GM21390 (cell line): ENCODE measurements around the gene IL24.
"Not testable (repeated sequence)": the region's sequence is repeated elsewhere in the genome, so short reads cannot be mapped to it uniquely, and the experiment has no call there.

Source experiments
- ATAC-seq: cut with Tn5 transposase; IDR thresholded peaks from one replicate; pipeline ENCODE4 v1.9.1; 2021; ENCODE audit not compliant: unreplicated experiment

The IL24 gene

DNA sequence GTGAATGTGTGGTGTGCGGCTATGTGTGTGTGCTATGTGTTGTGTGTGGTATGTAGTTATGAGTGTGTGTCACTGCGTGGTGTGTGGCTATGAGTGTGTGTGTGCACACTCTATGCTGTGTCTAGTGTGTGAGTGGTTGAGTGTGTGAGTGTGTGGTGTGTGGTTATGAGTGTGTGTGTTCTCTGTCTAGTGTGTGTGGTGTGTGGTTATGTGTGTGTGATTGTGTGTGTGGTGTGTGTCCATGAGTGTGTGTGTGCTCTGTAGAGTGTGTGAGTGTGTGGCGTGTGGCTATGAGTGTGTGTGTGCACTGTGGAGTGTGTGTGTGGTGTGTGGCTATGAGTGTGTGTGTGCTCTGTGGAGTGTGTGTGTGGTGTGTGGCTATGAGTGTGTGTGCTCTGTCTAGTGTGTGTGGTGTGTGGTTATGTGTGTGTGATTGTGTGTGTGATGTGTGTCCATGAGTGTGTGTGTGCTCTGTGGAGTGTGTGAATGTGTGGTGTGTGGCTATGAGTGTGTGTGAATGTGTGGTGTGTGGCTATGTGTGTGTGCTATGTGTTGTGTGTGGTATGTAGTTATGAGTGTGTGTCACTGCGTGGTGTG lies 26.8 kb downstream of the IL24 start:
- not testable (repeated sequence) for ATAC-seq

DNA sequence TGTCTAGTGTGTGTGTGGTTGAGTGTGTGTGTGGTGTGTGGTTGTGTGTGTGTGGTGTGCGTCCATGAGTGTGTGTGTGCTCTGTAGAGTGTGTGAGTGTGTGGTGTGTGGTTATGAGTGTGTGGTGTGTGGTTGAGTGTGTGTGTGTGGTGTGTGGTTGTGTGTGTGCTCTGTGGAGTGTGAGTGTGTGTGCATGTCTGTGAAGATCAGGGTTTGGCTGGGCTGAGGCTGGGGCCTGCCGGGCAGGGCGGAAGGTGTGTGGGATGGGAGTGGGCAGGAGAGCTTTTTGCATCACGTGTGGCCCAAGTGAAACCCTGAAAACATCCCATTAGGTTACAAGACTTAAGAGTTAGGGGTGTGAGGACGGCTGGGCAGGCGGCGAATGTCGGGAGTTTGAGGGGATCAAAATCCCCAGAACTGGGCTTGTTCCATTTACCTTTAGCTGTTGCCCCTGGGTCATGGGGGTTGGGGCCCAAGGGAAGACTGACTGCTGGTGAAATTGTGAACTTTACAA lies 27.4 kb downstream of the IL24 start:
- ATAC-seq = peak; percentile 16

DNA sequence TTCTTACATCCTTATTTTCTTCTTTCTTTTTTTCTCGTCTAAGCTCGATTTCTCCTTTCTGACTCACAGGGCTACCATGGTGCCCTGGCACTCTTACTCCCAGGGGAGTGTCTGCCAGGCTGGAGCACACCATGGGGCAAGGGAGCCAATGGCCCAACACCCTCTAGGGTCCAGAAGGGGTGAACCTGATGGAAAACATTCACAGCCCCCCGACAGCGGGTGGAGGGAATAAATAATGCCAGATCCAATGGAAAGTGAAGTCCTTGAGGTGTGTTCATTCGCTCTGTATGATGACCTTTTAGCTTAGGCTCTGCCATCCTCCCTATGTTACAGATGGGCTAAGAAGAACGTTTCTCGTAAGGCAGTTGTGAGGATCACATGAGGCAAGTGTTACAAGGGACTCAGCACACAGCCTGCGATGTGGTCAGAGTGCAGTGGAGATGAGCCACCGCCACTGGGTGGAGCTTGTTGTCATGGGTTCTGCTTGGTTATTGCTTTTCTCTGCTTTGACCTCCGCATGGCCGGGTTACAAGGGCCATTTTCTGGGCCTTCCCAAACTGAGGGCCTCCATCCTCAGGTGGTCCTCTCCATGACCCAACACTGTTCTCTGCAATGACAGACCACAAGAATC lies 28.0 kb downstream of the IL24 start:
- peak; percentile 50 for ATAC-seq

DNA sequence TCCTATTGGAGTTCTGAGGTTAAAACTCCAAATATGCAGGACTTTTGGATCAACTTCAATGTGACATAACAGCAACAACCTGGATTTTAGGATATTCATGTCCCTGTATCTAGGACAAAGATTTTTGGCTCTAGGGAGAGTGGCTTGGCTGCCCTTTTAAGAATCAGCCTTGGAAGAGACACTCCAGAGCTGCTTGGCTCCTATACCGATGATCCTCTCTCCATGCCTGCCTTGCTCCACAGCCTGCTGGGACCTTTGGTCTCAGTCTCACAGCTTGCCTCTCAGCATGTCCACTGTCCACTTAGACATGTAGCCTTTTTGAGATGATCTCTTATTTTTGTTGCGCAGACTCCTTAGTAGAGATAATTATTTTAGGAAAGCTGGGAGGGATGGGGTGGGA lies 29.0 kb downstream of the IL24 start:
- ATAC-seq = no peak

DNA sequence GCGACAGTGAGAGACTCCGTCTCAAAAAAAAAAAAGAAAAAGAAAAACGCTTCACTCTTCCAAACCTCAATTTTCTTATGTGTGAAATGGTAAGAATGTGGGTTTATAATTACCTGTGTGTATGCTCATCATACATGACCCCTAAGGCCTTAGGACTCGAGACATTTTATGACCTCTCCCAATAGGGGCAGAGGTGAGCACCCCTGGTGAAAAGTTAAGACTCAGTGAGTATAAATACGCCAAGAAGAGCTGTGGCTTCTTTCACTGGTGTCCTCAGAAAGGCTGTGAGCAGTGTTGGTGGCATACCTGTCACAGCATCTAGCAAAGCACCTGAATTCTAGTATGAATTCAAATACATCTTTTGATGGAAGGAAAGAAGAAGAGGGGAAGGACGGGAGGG lies 32.3 kb downstream of the IL24 start:
- ATAC-seq = no peak

DNA sequence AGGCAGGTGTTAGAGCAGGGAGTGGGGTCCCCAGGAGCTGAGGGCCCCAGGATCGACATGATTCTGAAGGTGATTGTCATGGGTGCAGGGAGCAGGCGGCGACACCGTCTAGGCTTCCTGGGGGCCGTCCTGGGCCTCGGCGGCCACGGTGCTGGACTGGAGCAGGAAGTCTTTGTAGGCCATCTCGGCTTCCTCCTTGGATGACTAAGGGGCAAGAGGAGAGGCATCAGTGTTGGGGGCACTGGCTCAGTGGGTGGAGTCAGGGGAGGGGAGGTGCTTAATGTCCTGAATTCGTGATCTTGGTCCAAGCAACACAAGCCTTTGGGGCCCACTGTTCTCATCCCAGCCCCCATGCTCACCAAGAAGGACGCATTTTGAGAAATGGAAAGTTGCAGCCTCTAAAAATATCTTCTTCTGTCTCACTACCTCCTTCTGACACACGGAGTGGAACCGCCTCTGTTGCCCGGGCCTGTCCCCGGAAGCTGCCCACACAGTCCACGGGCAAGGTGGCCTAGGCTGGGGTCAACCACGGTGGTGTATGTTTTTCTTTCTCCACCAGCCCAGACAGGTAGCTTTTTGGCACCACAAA lies 33.1 kb downstream of the IL24 start:
- ATAC-seq = peak; percentile 72

DNA sequence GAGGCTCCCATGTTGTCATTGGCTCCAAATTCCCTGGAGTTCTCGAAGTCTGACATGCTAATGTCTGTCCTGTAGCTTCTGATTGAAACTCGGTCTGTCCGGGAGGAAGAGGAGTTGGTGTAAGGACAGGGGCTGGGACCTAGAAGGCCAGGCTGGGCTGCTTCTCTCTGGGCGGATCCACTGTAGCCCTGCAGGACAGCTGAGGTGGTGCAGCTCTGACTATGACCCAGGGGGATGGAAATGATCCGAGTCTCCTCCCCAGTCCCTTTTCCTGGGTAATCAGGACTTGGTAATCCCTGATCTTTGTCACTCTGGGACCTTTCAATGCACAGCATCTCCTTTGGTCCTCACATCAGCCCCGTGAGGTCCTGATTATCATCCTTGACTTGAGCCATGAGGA lies 34.5 kb downstream of the IL24 start:
- no peak for ATAC-seq

DNA sequence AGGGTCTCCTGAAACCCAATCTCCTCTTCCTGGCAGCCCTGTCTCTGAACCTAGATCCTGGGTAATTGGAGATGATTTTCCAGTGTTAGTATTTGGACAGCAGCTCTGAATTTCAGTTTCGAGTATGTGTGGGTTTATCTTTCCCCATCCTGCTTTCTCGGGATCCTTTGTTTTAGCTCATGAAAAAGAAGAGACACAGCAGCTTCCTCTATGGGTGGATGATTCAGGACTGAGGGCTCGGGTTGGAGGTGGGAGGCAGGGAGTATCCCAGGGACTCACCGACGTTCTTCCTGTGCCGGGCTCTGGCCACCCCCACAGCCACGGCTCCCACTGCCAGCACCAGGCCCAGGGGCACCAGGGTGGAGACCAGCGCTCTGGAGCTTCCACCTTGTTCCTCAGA lies 34.9 kb downstream of the IL24 start:
- ATAC-seq = no peak

DNA sequence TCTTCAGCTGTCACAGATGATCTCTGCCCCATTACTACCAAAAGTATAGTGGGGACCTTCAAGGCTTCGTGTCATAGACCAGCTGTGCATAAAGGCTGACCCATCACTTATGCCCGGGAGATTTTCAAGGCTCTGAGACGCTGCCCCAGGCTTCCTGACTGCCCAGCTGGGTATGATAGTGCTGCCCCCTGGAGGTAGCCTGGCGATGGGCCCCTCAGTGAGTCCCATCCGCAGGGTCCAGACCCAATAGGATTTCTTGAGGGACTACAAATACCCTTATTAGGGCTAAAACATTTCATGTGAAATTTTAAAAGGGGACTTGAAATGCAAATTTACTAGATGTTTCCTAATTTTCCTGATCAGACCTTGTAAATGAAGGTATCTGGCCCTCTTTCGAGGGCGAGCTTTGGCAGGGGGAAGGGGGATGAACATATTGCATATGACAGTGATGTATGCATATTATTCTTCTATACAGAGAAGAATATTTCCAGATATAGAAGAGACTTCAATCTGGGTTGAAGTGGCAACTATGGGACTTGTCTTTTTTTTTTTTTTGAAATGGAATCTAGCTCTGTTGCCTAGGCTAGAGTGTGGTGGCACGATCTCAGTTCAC lies 36.2 kb downstream of the IL24 start:
- ATAC-seq = no peak

DNA sequence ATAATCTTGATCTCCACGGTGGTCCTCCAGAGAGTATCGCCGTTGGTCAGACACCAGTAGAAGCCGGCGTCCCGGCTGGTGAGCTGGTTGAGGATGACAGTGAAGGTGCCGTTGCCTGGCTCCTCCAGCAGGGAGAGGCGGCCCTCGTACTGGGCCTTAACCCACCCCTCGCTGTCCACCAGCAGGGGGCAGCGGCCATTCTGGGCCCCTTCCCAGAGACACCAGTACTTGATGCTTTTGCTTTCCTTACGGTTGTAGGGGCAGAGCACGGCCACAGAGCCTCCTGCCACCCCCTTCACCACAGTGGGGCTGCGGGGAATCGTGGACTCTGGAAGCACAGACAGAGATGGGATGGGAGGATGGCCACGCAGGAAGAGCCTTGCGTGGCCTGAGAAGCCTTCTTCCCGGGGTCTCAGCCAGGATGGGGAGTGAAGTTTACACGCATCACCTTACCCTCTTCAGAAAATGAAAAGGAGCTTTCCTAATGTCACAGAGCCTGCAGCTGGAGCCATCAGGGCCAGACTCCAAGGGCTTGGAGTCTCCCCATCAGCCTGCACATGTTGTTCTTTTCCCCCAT lies 38.3 kb downstream of the IL24 start:
- ATAC-seq = no peak

DNA sequence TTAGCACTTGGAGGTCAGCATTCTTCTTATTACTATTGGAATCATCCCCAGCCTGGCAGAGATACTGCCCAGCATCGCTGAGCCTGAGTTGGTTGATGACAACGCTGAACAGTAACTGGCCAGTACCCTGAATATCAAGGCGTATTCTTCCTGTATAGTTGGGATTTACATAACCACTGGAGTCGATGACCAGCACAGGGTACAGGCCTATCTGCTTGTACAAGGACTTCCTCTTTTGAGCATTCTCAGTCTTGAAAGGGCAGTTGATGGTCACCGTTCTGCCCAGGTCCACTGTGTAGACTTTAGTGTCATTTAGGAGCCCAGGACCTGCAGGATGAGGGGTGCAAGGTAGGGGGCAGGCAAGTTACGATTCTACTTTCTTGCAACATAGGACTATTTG lies 40.2 kb downstream of the IL24 start:
- no peak for ATAC-seq

DNA sequence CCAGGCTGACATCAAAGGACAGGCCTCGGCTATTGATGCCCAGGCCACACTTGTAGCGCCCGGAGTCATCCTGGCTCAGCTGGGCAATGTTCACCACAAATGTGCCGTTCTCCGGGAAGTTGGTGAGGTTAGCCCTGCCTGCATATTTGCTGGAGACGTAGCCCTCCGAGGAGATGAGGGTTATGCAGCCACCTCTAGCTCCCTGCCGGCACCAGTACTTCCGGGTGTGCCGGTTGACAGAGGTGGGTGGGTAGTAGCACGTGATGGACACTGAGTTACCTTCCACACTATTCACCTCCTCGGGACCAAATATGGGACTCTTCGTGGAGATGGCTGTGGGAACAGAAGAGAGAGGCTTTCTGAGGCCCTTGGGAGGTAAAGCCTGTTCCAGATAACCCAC lies 41.9 kb downstream of the IL24 start:
- no peak for ATAC-seq

DNA sequence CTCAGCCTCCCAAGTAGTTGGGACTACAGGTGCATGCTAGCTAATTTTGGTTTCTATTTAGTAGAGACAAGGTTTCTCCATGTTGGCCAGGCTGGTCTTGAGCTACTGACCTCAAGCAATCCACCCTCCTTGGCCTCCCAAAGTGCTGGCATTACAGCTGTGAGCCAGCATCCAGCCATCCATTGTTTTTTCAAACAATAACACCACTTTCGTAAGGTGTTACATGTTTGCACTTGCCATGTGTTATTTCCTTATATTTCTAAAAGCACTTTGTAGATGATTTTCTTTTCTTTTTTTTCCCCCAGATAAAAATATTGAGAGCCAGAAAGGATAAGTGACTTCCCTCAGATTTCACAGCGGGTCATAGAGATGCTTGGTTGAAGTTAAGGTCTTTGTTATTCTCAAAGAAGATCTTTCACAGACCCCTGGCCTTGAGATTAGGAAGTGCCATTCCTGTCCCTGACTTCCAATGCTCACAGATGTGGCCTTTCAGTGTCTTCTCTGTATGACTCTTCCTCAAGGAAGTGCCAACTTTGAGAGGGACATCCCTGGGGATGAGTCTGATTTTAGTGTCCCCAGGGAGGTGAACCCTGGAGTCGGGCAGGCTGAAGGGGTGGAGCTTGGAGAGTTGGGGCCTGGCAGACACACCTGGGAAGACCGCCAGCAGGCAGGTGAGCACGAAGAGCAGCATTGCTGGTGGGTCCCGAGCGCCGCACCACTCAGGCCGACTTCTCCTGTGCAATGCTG lies 42.8 kb downstream of the IL24 start:
- ATAC-seq = no peak

DNA sequence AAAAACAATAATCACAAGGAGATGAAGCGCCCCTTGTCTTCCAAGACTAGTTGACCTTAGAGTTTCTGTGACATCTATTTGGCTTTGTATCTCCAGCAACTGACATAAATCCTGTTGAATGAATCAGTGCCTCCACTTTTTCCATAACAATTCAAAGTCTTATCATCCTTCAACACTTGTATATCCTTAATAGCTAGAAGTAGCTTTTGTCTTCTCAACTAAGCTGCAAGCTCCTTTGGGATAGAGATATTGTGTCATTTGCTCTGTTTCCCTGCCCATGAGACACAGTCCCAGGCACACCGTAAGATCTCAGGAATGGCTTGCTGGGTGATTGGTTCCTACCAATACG lies 43.3 kb downstream of the IL24 start:
- ATAC-seq = no peak

DNA sequence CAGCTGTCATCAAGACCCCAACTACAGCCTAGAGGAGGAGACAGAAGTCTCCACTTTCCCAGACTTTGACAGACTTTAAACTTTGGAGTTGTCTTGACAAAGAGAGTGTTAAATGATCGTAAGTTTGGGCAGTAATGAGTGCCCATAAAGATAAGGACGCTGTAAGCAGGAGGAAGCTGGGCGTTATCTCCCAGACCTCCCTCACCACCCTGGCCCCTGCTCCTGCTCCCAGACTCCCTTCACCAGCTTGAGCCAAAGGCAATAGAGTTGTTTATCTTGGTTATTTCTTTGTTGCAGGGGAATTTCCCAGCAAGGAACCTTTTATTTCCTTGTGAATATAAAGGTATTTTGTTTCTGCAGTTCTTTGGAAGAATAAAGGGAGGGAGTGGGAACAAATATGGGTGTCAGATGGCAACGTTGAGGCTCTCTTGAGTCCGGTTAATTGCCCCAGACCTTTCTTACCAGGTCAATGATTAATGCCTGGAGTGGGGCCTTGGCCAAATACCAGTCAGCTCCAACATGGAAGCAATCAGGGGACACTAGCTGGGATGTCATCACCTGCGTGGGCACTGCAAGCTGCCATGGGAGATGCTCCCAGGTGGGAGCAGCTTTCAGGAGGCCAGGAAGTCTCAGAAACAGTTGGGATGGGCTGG lies 44.6 kb downstream of the IL24 start:
- no peak for ATAC-seq

DNA sequence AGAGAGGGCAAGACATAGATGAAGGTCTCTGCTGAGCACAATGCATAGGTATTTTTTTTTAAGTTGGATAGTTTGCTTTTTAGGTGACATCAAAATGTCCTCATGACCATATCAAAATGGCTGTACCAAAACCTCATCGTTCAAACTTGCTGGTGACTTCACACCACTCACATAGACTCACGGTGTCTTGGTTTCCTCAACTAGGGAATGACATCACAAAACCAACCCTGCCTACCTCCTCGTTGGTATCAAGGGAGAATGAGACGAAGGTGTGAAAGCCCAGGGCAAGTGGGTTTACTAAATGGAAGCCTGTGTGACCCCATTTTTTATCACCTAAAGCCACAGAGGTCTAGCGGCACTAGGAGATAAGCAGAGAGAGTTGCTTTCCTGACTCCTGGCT lies 47.5 kb downstream of the IL24 start:
- ATAC-seq = no peak

DNA sequence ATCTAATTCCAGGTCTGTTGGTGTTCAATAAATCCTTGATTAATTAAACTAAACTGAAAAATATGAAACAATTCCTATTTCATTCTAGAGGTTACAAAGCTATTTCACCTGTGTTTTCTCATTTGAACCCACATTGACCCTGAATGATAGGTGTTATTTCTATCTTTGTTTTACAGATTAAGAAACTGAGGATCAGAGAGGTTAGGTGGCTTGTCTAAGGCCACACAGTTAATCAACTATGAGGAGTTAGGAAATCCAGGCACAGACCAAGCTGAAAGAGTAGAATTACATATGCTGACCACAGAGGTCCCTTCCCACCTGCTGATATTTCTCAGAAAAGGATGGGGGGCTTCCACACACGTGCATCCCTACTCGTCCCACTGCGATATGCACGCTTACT lies 48.5 kb downstream of the IL24 start:
- no peak for ATAC-seq

DNA sequence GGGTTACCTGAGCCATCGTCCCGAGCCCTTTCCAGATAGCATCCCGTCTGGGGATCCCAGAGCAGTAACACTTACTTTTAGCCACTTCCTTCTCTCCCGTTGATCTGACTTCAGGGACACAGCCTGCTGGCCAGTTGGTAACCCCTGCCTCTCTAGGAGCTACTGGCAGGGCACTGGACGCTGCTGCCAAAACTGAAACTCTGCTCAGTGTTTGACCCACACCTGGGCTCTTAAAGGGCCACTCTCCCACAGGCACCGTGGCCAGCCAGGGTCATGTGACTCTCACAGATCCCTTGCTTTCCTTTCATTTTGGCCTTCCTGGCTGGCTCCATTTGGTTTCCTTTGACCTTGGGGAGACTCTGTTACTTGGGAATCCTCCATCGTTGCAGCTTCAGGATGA lies 49.0 kb downstream of the IL24 start, which contains the start of gene PIGR:
PIGR (minus strand) TSS at position 206 of the 400 bp plus-strand sequence. CDS start 5,935 bp downstream, outside the sequence.
- ATAC-seq = no peak

DNA sequence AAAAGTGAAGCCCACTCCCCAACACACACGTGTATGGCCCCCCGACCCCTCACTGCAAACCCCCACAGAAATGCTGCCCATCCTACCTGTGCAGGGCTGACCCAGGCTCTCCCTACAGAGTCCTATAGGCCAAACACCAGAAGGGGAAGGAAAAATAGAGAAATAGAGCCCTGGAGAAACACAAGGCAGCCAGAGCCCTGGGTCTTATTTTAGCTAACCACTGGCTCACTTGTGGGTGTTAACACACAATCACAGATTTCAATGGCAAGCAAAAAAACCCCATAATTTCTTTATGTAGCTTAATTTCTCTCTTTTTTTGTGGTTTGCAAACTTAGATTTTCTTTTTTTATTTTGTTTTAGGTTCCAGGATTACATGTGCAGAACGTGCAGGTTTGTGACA lies 50.0 kb downstream of the IL24 start:
- no peak for ATAC-seq

DNA sequence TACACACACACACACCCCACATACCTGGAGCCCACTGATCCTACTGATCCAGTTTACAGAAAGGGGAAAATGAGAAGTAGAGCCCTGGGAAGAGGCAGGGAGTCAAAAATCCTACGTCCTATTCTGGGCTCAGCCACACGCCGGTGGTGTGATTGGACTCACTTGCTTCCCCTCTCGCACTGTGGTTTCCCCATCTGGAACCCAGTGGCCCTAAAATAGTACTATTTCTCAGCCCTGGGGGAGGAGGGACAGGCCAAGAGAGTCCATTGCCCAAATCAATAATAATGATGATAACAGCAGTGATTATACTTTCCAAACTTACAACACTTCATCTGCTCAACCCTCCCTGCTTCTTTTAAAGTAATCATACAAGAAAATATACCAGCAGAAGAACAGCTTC lies 52.0 kb downstream of the IL24 start:
- ATAC-seq = no peak

DNA sequence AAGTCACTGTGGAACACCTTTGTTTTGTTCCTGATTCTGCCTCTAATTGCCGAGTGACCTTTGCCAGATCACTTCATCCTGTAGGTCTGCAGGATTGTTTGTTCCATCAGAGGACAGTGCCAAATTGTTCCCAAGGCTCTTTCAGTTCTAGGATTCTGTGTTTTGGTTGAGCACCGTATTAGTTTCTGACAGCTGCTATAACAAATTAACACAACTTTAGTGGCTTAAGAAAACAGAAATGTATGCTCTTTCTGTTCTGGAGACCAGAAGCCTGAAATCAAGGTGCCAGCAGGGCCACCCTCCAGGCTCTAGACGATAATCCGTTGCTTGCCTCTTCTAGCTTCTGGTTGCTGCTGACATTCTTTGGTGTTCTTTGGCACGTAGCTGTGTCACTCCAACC lies 52.4 kb downstream of the IL24 start:
- ATAC-seq = no peak
